ENCODE results near the gene ABCC1. TPM values are rescaled to one million over a fixed set of nuclear protein-coding genes. Genes with fewer than 3 reads are reported as not detected.

The ABCC1 gene
- total and polyA plus RNA-seq, 2 of the 4 experiments (the other 2 are of a cell fraction) = 39.4 to 66.0 TPM

- Histone ChIP-seq H3K4ac (ENCODE audit: low read depth, low read length) (no peak overlapping the region), H2AFZ (replicated peaks; ENCODE audit: low read length, poor library complexity) (no peak overlapping the region), H3K27me3 (ENCODE audit: control insufficient read depth, insufficient read depth, low read length) (no peaks in the 10 kb centered on the region; the same call in 1 of the 2 replicates), H2BK120ac (ENCODE audit: low read depth, low read length) (no peak overlapping the region), H3K79me1 (ENCODE audit: low read depth in 1 of 2, low read length in 2 of 2) (no peaks in the 10 kb centered on the region), H2AK9ac (replicated peaks; ENCODE audit: low read depth, low read length, poor library complexity) (no peak overlapping the region), H3K9me1 (ENCODE audit: insufficient read depth, low read length) (no peaks in the 10 kb centered on the region), H3K9me3 (ENCODE audit: control insufficient read depth, insufficient read depth, low read length) (peaks cover 15% of the 10 kb centered on the region), H4K8ac (ENCODE audit: low read depth in 2 of 2, low read length in 2 of 2) (no peak overlapping the region), H2BK15ac (ENCODE audit: low read depth, low read length) (no peak overlapping the region), H3K4me3 (ENCODE audit: insufficient read depth, low read depth, low read length) (no peak overlapping the region), H3K56ac (ENCODE audit: extremely low read depth, insufficient read depth, low read length) (no peak overlapping the region), H4K20me1 (ENCODE audit: insufficient read depth, low read length) (no peaks in the 10 kb centered on the region), H3K27ac (ENCODE audit: insufficient read depth, low read length) (no peak overlapping the region), H4K5ac (ENCODE audit: low read depth, low read length) (no peak overlapping the region), H2BK5ac (ENCODE audit: low read depth, low read length, poor library complexity, severe bottlenecking) (no peak overlapping the region), H3K18ac (ENCODE audit: low read depth, low read length) (no peak overlapping the region), H2AK5ac (ENCODE audit: low read depth, low read length) (no peak overlapping the region), H3K23ac (ENCODE audit: low read depth, low read length) (no peak overlapping the region), H3K4me1 (ENCODE audit: control insufficient read depth, insufficient read depth, low read length) (no peaks in the 10 kb centered on the region), H3K4me2 (ENCODE audit: low read depth, low read length) (no peak overlapping the region), H2BK20ac (ENCODE audit: low read depth, low read length) (no peak overlapping the region), H3K36me3 (ENCODE audit: control insufficient read depth, insufficient read depth, low read length) (peaks cover 12% of the 10 kb centered on the region; the same call in 1 of the 2 replicates), H3K14ac (replicated peaks; ENCODE audit: low read depth, low read length) (no peak overlapping the region), H3K9ac (ENCODE audit: low read depth, low read length) (no peak overlapping the region), H4K91ac (ENCODE audit: insufficient read depth, low read depth, low read length) (no peak overlapping the region)
- intact Hi-C loops (cut with micrococcal nuclease) (no loop called here), in situ Hi-C loops (cut with MboI; ENCODE audit: low sequenced_read_pairs) (no loop called here), dilution Hi-C loops (cut with HindIII; ENCODE audit: low sequenced_read_pairs, unreplicated experiment) (no loop called here)
- TF ChIP-seq NFE2L2 (IDR thresholded peaks at IDR 0.05; ENCODE audit: low read depth, low read length) (no peak), ELK1 (IDR thresholded peaks at IDR 0.05; ENCODE audit: borderline replicate concordance, low read depth, low read length) (no peak), RFX5 (IDR thresholded peaks at IDR 0.05; ENCODE audit: low read depth, low read length) (no peak), CTCF (conservative IDR thresholded peaks at IDR 0.05; ENCODE audit: low read depth, low read length) (no peak), RCOR1 (IDR thresholded peaks at IDR 0.05; ENCODE audit: insufficient replicate concordance, low read length) (no peak), MXI1 (IDR thresholded peaks at IDR 0.05; ENCODE audit: borderline replicate concordance, low read depth, low read length) (no peak), SMC3 (IDR thresholded peaks at IDR 0.05; ENCODE audit: low read depth, low read length) (no peak), RAD21 (IDR thresholded peaks at IDR 0.05; ENCODE audit: low read length) (no peak), BHLHE40 (IDR thresholded peaks at IDR 0.05; ENCODE audit: low read depth, low read length) (no peak)
- no peak for ATAC-seq (ENCODE audit: low read depth)
- DNase-seq = no peak
- ChIA-PET POLR2A (ENCODE audit: unreplicated experiment) (interaction anchor here (0.6 kb wide), 1 partner anchor 14 kb away, joined by 3 read pairs; no protein-coding TSS in a partner anchor), CTCF (no interaction called here)
- BruUV-seq (replicated peaks) = no TSS peak
Observed at GRCh38 chr16:16176328-16176727, 226.9 kb downstream of the ABCC1 start.

Measured in IMR-90 (cell line).